ENCODE results near the gene DPH2.
A peak's percentile ranks its signal among the peaks of the same experiment; 100 is the strongest.

DPH2 gene, protein sequence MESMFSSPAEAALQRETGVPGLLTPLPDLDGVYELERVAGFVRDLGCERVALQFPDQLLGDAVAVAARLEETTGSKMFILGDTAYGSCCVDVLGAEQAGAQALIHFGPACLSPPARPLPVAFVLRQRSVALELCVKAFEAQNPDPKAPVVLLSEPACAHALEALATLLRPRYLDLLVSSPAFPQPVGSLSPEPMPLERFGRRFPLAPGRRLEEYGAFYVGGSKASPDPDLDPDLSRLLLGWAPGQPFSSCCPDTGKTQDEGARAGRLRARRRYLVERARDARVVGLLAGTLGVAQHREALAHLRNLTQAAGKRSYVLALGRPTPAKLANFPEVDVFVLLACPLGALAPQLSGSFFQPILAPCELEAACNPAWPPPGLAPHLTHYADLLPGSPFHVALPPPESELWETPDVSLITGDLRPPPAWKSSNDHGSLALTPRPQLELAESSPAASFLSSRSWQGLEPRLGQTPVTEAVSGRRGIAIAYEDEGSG

DNA sequence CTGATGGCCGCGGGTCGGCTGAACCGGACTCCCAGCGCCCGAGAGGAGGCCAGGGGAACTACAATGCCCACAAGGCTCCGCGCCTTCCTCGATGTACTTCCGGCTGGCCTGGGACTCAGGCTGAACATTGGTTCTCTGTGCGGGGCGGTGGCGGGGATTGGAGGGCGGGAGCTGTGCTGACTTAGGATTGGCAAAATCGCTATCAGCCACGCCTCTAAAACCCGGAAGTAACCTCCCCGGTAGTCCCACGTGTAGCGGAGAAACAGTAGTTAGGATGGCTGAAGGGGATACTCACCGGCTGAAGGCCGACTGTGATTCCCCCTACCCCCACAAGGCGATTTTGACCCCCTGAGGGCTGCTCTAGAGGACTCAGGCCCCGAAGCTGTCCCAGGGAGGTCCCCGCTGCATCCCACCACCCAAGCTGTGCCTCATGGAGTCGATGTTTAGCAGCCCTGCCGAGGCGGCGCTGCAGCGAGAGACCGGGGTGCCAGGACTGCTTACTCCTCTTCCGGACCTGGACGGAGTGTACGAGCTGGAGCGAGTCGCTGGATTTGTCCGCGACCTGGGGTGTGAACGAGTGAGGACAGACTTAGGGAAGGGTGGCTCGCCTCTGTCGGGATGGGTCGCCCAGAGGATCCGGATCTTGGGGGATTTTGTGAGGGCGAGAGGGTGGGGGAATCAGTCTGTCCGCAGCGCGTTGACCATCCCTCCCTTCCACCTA is at the start of gene DPH2:
Gene DPH2, plus strand, starts transcription at position 265 of the 721 bp plus-strand sequence. Its CDS starts 166 bp downstream, at position 431.
- TF ChIP-seq, protein P1, sequence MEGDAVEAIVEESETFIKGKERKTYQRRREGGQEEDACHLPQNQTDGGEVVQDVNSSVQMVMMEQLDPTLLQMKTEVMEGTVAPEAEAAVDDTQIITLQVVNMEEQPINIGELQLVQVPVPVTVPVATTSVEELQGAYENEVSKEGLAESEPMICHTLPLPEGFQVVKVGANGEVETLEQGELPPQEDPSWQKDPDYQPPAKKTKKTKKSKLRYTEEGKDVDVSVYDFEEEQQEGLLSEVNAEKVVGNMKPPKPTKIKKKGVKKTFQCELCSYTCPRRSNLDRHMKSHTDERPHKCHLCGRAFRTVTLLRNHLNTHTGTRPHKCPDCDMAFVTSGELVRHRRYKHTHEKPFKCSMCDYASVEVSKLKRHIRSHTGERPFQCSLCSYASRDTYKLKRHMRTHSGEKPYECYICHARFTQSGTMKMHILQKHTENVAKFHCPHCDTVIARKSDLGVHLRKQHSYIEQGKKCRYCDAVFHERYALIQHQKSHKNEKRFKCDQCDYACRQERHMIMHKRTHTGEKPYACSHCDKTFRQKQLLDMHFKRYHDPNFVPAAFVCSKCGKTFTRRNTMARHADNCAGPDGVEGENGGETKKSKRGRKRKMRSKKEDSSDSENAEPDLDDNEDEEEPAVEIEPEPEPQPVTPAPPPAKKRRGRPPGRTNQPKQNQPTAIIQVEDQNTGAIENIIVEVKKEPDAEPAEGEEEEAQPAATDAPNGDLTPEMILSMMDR (IDR thresholded peaks at IDR 0.05; ENCODE audit: low read length, missing control alignments): no peak
- peak; percentile 98 for DNase-seq (ENCODE audit: low read depth)
- peak within 1 kb of the TSS; percentile 97 for H3K4me3 ChIP-seq (replicated peaks; ENCODE audit: low read depth, low read length)

DNA sequence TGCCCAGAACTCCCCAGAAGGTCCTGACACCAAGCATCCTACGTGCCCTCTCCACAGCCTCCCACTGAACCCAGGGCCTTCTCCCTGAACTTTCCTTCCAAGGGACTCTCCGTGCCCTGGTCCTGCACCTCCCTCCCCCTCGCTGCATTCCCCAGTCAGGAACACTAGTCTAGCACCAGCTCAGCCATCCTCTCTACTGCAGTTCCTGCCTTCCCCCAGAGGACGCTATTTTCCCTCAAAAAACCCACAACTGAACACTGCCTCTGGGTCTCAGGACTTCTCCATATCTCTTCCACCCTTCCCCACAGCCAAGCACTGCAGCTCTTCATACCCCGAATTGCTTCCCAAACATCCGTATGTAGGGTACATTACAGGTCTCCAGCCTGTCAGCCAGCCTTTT is 48.8 kb upstream of the DPH2 start:
- H3K4me3 ChIP-seq (replicated peaks; ENCODE audit: low read depth, low read length): no peak overlapping the region
- TF ChIP-seq, protein P1 (IDR thresholded peaks at IDR 0.05; ENCODE audit: low read length, missing control alignments): no peak
- DNase-seq (ENCODE audit: low read depth): no peak

DNA sequence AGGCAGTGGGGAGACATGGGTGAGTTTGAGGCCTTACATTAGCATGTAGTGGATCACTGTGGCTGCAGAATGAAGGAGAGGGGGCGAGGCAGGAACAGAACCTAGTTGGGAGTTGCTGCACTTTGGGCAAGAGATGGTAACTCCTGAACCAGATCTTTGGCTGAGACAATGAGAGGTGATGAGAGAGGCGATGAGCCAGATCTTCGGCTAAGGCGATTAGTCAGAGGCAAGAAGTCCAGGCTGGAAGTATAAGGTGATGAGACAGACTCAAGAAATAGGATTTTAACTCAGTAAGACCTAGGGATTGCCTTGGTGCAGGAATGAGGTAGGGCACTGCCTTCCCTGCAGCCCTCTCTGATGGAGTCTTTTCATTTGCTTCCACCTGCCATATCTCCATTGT is 45.3 kb upstream of the DPH2 start:
- DNase-seq (ENCODE audit: low read depth): no peak
- H3K4me3 ChIP-seq (replicated peaks; ENCODE audit: low read depth, low read length): no peak overlapping the region
- TF ChIP-seq, protein P1 (IDR thresholded peaks at IDR 0.05; ENCODE audit: low read length, missing control alignments): no peak

DNA sequence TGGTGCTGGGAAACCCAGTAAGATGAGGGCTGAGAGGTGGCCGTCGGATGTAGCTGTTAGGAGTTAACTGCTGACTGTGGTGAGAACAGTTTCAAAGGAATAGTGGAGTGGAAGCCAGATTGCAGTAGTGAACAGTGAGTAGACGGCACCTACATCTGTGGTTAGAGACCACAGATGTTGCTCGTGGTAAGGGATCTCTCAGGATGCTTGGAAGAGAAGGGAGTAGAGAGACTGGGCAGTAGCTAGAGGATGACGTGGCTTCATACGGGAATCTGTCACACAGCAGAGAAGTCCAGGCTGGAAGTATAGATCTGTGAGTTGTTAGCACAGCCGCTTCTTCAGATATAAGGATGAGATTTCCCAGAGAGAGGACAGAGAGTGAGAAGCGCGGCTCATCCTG is 44.0 kb upstream of the DPH2 start:
- H3K4me3 ChIP-seq (replicated peaks; ENCODE audit: low read depth, low read length): no peak overlapping the region
- no peak for DNase-seq (ENCODE audit: low read depth)
- TF ChIP-seq, protein P1 (IDR thresholded peaks at IDR 0.05; ENCODE audit: low read length, missing control alignments): no peak

DNA sequence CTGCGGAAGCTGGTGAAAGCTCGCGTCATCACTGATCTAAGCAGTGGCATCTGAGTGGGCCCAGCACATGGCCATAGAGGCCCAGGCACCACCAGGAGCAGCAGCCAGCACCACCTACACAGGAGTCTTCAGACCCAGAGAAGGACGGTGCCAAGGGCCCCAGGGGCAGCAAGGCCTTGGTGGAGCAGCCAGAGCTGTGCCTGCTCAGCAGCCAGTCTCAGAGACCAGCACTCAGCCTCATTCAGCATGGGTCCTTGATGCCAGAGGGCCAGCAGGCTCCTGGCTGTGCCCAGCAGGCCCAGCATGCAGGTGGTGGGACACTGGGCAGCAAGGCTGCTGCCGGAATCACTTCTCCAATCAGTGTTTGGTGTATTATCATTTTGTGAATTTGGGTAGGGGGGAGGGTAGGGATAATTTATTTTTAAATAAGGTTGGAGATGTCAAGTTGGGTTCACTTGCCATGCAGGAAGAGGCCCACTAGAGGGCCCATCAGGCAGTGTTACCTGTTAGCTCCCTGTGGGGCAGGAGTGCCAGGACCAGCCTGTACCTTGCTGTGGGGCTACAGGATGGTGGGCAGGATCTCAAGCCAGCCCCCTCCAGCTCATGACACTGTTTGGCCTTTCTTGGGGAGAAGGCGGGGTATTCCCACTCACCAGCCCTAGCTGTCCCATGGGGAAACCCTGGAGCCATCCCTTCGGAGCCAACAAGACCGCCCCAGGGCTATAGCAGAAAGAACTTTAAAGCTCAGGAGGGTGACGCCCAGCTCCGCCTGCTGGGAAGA is 39.5 kb upstream of the DPH2 start:
- H3K4me3 ChIP-seq (replicated peaks; ENCODE audit: low read depth, low read length): no peak overlapping the region
- TF ChIP-seq, protein P1 (IDR thresholded peaks at IDR 0.05; ENCODE audit: low read length, missing control alignments): peak; percentile 35
- no peak for DNase-seq (ENCODE audit: low read depth)

DNA sequence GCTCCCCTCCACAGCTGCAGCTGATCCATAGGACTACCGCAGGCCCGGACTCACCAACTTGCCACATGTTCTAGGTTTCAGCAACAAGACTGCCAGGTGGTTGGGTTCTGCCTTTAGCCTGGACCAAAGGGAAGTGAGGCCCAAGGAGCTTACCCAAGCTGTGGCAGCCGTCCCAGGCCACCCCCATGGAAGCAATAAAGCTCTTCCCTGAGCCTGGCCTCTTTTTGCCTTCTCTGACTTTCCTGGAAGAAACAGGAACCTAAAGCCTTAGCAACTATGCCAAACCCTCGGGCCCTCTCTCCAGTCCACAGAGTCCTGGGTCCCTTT is 38.9 kb upstream of the DPH2 start:
- DNase-seq (ENCODE audit: low read depth): no peak
- TF ChIP-seq, protein P1 (IDR thresholded peaks at IDR 0.05; ENCODE audit: low read length, missing control alignments): no peak
- H3K4me3 ChIP-seq (replicated peaks; ENCODE audit: low read depth, low read length): no peak overlapping the region
